GM12878 (cell line): ENCODE results near the gene P2RY11. TPM values are rescaled to one million over a fixed set of nuclear protein-coding genes. Genes with fewer than 3 reads are reported as not detected.
A peak's percentile ranks its signal among the peaks of the same experiment; 100 is the strongest.

Source experiments
- BMI1 ChIP-seq: fragments of 450-650 bp; IDR thresholded peaks from 2 replicates; pipeline ENCODE4 v1.6.1; 2016; ENCODE audit warnings: mild to moderate bottlenecking, moderate library complexity, borderline replicate concordance
- DPF2 ChIP-seq: fragments of 450-650 bp; IDR thresholded peaks from 2 replicates; pipeline ENCODE4 v1.6.1; 2017; ENCODE audit warnings: mild to moderate bottlenecking
- EGR1 ChIP-seq, 2 experiments: IDR thresholded peaks; 1 replicate in 1 of 2; 2 replicates in 1 of 2; pipeline ENCODE4 v1.6.1; 2011 to 2012; ENCODE audit warnings: low read depth in 2 of 2, low read length in 2 of 2, borderline replicate concordance in 1 of 2, mild to moderate bottlenecking in 1 of 2, moderate library complexity in 1 of 2
- EP300 ChIP-seq, 2 experiments: fragments of 150-350 bp in 1 of 2; IDR thresholded peaks; 2 replicates each; pipeline ENCODE4 v1.6.1; 2011 to 2012; ENCODE audit warnings: low read depth in 2 of 2, low read length in 2 of 2, borderline replicate concordance in 1 of 2, improper control_type of control experiment in 1 of 2, inconsistent platforms in 1 of 2; ENCODE audit not compliant: control insufficient read depth in 1 of 2
- HCFC1 ChIP-seq: fragments of 150-350 bp; IDR thresholded peaks from 2 replicates; pipeline ENCODE4 v1.6.1; 2014; ENCODE audit warnings: low read length
- IRF4 ChIP-seq: IDR thresholded peaks from 2 replicates; pipeline ENCODE4 v1.6.1; 2011; ENCODE audit warnings: low read depth, low read length
- MEF2A ChIP-seq: IDR thresholded peaks from 2 replicates; pipeline ENCODE4 v1.6.1; 2011; ENCODE audit warnings: low read depth, mild to moderate bottlenecking, low read length, moderate library complexity; ENCODE audit not compliant: insufficient read depth
- NR2C2 ChIP-seq: IDR thresholded peaks from 2 replicates; pipeline ENCODE4 v1.6.1; 2011; ENCODE audit warnings: borderline replicate concordance, low read depth; ENCODE audit not compliant: control insufficient read depth, insufficient read length
- PML ChIP-seq: IDR thresholded peaks from 2 replicates; pipeline ENCODE4 v1.6.1; 2012; ENCODE audit warnings: low read length, inconsistent platforms
- SIN3A ChIP-seq: IDR thresholded peaks from 2 replicates; pipeline ENCODE4 v1.6.1; 2012; ENCODE audit warnings: low read depth, low read length, improper control_type of control experiment
- SMC3 ChIP-seq: IDR thresholded peaks from 2 replicates; pipeline ENCODE4 v1.6.1; 2011; ENCODE audit warnings: low read length, improper control_type of control experiment, borderline replicate concordance
- STAT3 ChIP-seq: IDR thresholded peaks from 2 replicates; pipeline ENCODE4 v1.6.1; 2011; ENCODE audit warnings: low read depth, low read length, improper control_type of control experiment
- TARDBP ChIP-seq: IDR thresholded peaks from 2 replicates; pipeline ENCODE4 v1.6.1; 2016; ENCODE audit warnings: borderline replicate concordance
- polyA plus RNA-seq, 11 experiments: library from polyadenylated mRNA; depleted of rRNA in 4 of 11; unstranded in 6 of 11; stranded (reverse) in 5 of 11; fragments of >200 nt; fragmentation: Nextera tagmentation in 4 of 11; fragmentation: Illumina TruSeq in 1 of 11; extraction: Ambion mirVana in 4 of 11; extraction: Trizol in 1 of 11; gene quantifications; 1 replicate in 1 of 11; 2 replicates in 10 of 11; pipeline versions ENCODE4 v1.2.1 to v1.2.3, GENCODE V29; 2011 to 2016; ENCODE audit warnings: inconsistent platforms in 2 of 11, missing spikeins in 2 of 11, low read depth in 1 of 11
- total RNA-seq, 4 experiments: library from RNA; depleted of rRNA in 3 of 4; stranded (reverse); fragments of >200 nt in 3 of 4; fragmentation: Illumina TruSeq in 1 of 4; extraction: Trizol in 1 of 4; gene quantifications; 2 replicates each; pipeline versions ENCODE4 v1.2.1 to v1.2.3, GENCODE V29; 2013 to 2021
- TF ChIP-seq, protein P1 (sequence below): IDR thresholded peaks from 2 replicates; pipeline ENCODE4 v1.6.1; 2012; ENCODE audit warnings: improper control_type of control experiment, low read depth, low read length; ENCODE audit not compliant: insufficient replicate concordance
- TF ChIP-seq, protein P2 (sequence below): IDR thresholded peaks from 2 replicates; pipeline ENCODE4 v1.6.1; 2012; ENCODE audit warnings: low read depth, low read length, improper control_type of control experiment
- TF ChIP-seq, protein P3 (sequence below): fragments of 450-650 bp; IDR thresholded peaks from 2 replicates; pipeline ENCODE4 v1.6.1; 2014; ENCODE audit warnings: mild to moderate bottlenecking
- TF ChIP-seq, protein P4 (sequence below): fragments of 450-650 bp; IDR thresholded peaks from 2 replicates; pipeline ENCODE4 v1.6.1; 2017; ENCODE audit warnings: mild to moderate bottlenecking

Gene P2RY11
- total and polyA plus RNA-seq, 10 of the 15 experiments (the other 5 are each of a cell fraction or from before 2014, with no cell fraction given), result 0.14 to 46.5 (median 7.6) TPM

DNA sequence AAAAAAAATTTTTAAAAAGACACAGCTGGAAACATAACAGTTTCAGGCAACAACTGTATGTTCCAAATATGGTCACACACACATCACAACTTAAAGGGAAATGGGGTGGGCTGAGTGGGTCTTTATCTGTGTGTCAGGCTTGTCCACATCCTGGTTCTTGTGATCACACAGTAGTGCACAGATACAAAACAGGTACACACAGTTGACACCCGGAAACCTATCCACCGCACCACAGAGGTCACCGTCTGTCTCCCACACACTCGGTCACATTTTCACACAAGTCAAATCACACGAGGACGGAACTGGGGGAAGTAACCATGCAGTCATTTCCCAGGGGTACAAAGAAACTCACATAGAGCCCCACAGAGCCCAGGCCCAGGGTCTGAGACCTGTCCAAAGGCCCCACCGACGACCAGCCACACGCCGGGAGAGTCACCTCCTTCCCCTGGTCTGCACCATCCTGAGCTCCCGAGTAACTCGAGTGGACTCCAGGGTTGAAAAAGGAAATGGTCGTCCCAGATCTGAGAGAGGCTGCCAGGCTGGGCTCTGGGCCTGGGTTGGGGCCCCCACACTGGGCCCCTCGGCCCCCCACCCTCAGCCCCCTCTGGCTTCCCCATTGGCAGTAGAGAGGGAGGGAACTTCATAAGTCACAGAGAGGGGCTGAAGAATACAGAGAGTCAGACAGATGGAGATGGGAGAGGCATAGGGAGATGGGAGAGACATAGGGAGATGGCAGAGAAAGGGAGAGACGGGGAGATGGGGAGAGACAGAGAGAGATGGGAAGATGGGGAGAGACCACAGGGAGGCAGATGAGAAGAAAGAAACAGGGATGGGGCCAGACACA is 6.6 kb upstream of the P2RY11 start (continued):
- peak; percentile 63 to 88; a peak in 2 of 4 replicates for TF ChIP-seq EP300 (IDR thresholded peaks at IDR 0.05; ENCODE audit: borderline replicate concordance in 1 of 2, control insufficient read depth in 1 of 2, low read depth in 2 of 2, low read length in 2 of 2)
- no peak for TF ChIP-seq NR2C2
- TF ChIP-seq, protein P1, sequence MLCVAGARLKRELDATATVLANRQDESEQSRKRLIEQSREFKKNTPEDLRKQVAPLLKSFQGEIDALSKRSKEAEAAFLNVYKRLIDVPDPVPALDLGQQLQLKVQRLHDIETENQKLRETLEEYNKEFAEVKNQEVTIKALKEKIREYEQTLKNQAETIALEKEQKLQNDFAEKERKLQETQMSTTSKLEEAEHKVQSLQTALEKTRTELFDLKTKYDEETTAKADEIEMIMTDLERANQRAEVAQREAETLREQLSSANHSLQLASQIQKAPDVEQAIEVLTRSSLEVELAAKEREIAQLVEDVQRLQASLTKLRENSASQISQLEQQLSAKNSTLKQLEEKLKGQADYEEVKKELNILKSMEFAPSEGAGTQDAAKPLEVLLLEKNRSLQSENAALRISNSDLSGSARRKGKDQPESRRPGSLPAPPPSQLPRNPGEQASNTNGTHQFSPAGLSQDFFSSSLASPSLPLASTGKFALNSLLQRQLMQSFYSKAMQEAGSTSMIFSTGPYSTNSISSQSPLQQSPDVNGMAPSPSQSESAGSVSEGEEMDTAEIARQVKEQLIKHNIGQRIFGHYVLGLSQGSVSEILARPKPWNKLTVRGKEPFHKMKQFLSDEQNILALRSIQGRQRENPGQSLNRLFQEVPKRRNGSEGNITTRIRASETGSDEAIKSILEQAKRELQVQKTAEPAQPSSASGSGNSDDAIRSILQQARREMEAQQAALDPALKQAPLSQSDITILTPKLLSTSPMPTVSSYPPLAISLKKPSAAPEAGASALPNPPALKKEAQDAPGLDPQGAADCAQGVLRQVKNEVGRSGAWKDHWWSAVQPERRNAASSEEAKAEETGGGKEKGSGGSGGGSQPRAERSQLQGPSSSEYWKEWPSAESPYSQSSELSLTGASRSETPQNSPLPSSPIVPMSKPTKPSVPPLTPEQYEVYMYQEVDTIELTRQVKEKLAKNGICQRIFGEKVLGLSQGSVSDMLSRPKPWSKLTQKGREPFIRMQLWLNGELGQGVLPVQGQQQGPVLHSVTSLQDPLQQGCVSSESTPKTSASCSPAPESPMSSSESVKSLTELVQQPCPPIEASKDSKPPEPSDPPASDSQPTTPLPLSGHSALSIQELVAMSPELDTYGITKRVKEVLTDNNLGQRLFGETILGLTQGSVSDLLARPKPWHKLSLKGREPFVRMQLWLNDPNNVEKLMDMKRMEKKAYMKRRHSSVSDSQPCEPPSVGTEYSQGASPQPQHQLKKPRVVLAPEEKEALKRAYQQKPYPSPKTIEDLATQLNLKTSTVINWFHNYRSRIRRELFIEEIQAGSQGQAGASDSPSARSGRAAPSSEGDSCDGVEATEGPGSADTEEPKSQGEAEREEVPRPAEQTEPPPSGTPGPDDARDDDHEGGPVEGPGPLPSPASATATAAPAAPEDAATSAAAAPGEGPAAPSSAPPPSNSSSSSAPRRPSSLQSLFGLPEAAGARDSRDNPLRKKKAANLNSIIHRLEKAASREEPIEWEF, result peak; percentile 99
- no peak; a peak in 1 of 3 replicates for TF ChIP-seq EGR1 (IDR thresholded peaks at IDR 0.05; ENCODE audit: borderline replicate concordance in 1 of 2, low read depth in 2 of 2, low read length in 2 of 2)
- no peak for TF ChIP-seq HCFC1
- TF ChIP-seq SMC3, result peak; percentile 27; the same call in 1 of the 2 replicates
- TF ChIP-seq SIN3A, result no peak
- peak; percentile 40; the same call in 1 of the 2 replicates for TF ChIP-seq TARDBP
- TF ChIP-seq DPF2, result peak; percentile 51
- TF ChIP-seq PML, result peak; percentile 81; the same call in 1 of the 2 replicates
- peak; percentile 59 for TF ChIP-seq IRF4
- no peak; the same call in 1 of the 2 replicates for TF ChIP-seq BMI1
- TF ChIP-seq, protein P2, sequence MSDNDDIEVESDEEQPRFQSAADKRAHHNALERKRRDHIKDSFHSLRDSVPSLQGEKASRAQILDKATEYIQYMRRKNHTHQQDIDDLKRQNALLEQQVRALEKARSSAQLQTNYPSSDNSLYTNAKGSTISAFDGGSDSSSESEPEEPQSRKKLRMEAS, result peak; percentile 45; the same call in 1 of the 2 replicates
- TF ChIP-seq, protein P3, sequence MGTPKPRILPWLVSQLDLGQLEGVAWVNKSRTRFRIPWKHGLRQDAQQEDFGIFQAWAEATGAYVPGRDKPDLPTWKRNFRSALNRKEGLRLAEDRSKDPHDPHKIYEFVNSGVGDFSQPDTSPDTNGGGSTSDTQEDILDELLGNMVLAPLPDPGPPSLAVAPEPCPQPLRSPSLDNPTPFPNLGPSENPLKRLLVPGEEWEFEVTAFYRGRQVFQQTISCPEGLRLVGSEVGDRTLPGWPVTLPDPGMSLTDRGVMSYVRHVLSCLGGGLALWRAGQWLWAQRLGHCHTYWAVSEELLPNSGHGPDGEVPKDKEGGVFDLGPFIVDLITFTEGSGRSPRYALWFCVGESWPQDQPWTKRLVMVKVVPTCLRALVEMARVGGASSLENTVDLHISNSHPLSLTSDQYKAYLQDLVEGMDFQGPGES, result no peak
- TF ChIP-seq, protein P4, sequence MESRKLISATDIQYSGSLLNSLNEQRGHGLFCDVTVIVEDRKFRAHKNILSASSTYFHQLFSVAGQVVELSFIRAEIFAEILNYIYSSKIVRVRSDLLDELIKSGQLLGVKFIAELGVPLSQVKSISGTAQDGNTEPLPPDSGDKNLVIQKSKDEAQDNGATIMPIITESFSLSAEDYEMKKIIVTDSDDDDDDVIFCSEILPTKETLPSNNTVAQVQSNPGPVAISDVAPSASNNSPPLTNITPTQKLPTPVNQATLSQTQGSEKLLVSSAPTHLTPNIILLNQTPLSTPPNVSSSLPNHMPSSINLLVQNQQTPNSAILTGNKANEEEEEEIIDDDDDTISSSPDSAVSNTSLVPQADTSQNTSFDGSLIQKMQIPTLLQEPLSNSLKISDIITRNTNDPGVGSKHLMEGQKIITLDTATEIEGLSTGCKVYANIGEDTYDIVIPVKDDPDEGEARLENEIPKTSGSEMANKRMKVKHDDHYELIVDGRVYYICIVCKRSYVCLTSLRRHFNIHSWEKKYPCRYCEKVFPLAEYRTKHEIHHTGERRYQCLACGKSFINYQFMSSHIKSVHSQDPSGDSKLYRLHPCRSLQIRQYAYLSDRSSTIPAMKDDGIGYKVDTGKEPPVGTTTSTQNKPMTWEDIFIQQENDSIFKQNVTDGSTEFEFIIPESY, result no peak
- TF ChIP-seq STAT3, result 0 out of 2 replicates have a peak, but pooled peaks have one; percentile 75
- TF ChIP-seq MEF2A, result 0 out of 2 replicates have a peak, but pooled peaks have one; percentile 42
